Panc1 (cell line): ENCODE data around the gene SCAMP3.

Experiments
- CTCF ChIP-seq: fragments of 450-650 bp; IDR thresholded peaks from 2 replicates; pipeline ENCODE4 v1.5.1; 2017; ENCODE audit warnings: mild to moderate bottlenecking
- POLR2AphosphoS5 ChIP-seq: IDR thresholded peaks from 2 replicates; pipeline ENCODE4 v1.6.1; 2012; ENCODE audit warnings: mild to moderate bottlenecking, low read depth, low read length, moderate library complexity
- REST ChIP-seq, 2 experiments: IDR thresholded peaks; 2 replicates each; pipeline ENCODE4 v1.6.1; 2011 to 2012; ENCODE audit warnings: low read depth in 2 of 2, control low read depth in 1 of 2, low read length in 1 of 2, mild to moderate bottlenecking in 1 of 2, moderate library complexity in 1 of 2; ENCODE audit not compliant: insufficient read depth in 1 of 2
- TCF7L2 ChIP-seq: IDR thresholded peaks from 2 replicates; pipeline ENCODE4 v1.6.1; 2011; ENCODE audit warnings: mild to moderate bottlenecking, low read depth, low read length, inconsistent platforms

DNA sequence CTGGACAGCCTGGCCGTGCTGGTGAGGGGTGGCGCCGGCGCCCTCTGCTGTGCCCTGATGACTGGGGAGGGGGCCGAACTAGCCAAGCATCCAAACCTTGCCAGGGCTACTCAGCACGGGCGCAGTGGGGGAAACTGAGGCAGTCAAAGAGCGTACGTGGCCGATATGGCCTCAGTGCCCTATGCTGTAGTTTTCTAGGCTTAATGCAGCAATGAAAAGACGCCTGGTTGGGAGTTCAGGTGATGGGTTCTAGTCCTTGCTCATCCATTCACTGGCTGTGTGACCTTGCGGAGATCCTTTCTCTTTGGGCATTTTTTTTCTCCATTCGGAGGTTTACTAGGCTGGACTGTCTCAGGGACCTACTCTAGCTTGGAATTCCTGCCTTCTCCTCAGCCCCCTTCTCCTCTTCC is 52.8 kb downstream of the SCAMP3 start:
- TF ChIP-seq CTCF (no peak), POLR2AphosphoS5 (no peak), REST (IDR thresholded peaks at IDR 0.05; ENCODE audit: insufficient read depth in 1 of 2, low read depth in 2 of 2, low read length in 1 of 2) (no peak), TCF7L2 (no peak)
